NB4 (cell line): ENCODE results near the gene C5orf15.

Experiments used
- POLR2A ChIP-seq: IDR thresholded peaks from 2 replicates; pipeline ENCODE4 v1.6.1; 2011; ENCODE audit warnings: mild to moderate bottlenecking; ENCODE audit not compliant: insufficient read length; ENCODE audit errors: extremely low read depth
- TF ChIP-seq, protein P1 (sequence below): IDR thresholded peaks from one replicate; pipeline ENCODE4 v1.5.1; 2012; ENCODE audit warnings: low read depth, low read length
- TF ChIP-seq, protein P2 (sequence below): IDR thresholded peaks from 2 replicates; pipeline ENCODE4 v1.6.1; 2011; ENCODE audit warnings: low read depth, low read length

DNA sequence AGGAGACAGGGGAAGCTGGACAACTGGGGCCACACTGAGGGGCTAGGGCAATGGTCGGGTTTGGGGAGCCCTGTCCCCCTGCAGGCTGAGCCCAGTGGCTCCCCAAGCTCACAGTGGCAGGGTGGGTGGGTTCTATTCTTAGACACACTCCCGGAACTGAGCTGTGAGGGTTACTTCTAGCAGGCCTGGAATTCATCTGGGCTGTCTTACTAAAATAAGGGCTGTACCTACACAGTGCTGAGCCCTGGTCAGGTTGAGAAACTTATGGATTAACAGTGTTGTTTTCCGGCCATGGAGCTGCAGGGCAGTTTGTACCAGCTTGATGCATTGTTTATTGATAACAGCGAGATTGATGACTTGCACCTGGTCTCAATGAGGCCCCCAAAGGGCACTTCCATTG is 58.8 kb downstream of the C5orf15 start:
- TF ChIP-seq, protein P1, sequence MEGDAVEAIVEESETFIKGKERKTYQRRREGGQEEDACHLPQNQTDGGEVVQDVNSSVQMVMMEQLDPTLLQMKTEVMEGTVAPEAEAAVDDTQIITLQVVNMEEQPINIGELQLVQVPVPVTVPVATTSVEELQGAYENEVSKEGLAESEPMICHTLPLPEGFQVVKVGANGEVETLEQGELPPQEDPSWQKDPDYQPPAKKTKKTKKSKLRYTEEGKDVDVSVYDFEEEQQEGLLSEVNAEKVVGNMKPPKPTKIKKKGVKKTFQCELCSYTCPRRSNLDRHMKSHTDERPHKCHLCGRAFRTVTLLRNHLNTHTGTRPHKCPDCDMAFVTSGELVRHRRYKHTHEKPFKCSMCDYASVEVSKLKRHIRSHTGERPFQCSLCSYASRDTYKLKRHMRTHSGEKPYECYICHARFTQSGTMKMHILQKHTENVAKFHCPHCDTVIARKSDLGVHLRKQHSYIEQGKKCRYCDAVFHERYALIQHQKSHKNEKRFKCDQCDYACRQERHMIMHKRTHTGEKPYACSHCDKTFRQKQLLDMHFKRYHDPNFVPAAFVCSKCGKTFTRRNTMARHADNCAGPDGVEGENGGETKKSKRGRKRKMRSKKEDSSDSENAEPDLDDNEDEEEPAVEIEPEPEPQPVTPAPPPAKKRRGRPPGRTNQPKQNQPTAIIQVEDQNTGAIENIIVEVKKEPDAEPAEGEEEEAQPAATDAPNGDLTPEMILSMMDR: no peak
- no peak for TF ChIP-seq POLR2A
- TF ChIP-seq, protein P2, sequence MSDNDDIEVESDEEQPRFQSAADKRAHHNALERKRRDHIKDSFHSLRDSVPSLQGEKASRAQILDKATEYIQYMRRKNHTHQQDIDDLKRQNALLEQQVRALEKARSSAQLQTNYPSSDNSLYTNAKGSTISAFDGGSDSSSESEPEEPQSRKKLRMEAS: no peak
